ENCODE data around the gene PPP1R13B. TPM values are rescaled to one million over a fixed set of nuclear protein-coding genes. Genes with fewer than 3 reads are reported as not detected.
"Not testable (repeated sequence)": the region's sequence is repeated elsewhere in the genome, so short reads cannot be mapped to it uniquely, and the experiment has no call there.

Gene PPP1R13B
- total RNA-seq, 1 donor from 2014 or later: 10.1 TPM

- no peak overlapping the region for H3K27ac Mint-ChIP-seq (ENCODE audit: unreplicated experiment)
- H3K4me3 Mint-ChIP-seq (ENCODE audit: unreplicated experiment): peak overlapping the region; percentile 63
- TF ChIP-seq CTCF (IDR thresholded peaks at IDR 0.05): no peak
- peaks cover 9% of the 10 kb centered on the region for H3K4me1 Mint-ChIP-seq (ENCODE audit: low read depth)
- peaks cover 5% of the 10 kb centered on the region for H3K27me3 Mint-ChIP-seq (ENCODE audit: low read depth)
- no peaks in the 10 kb centered on the region for H3K36me3 Mint-ChIP-seq (ENCODE audit: low read depth)
- H3K9me3 Mint-ChIP-seq (ENCODE audit: low read depth): no peaks in the 10 kb centered on the region
- peak; percentile 92 for DNase-seq (ENCODE audit: low spot score)
Measured at GRCh38 chr14:103848175-103849077, 1.1 kb upstream of the PPP1R13B start.

DNA sequence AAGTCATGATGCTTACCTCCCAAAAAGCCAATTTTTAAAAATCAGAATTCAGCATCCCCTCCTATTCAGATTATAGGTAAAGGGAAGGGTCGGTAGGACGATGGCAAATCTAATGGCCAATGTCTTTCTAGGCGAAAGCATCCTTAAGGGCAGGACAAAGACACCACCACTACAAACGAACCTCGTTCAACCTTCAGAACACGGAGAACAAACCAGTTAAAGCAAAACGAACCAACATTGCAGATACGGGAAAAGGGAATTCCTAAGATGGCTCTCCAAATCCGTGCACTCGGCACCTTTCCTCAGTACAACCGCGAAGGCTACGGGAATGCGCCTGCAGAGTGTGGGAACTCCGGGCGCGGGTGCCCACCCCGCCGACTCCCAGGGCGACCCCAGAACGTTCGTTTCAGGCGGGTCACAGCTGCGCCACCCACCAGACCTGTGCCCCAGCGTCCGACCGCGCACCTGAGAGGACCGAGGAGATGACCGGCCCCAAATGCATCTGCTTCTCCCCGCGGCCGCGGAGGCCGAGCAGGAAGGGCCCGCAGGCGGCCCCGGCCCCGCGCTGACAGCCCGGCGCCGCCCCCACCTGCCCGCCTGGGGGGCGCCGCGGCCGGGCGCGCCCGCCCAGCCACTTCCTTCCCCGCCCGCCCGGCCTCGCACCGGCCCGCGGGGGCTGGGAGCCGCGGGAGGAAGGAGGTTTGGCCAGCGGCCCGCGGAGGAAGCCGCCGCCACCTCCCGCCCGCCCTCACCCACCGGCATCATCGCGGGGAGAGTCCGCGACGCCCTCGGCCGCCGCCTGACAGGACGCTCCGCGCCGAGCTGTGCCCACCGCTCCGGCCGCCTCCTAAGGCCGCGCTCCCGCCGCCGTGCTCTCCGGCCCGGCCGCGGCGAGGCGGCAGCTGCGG, 578 bp downstream of the PPP1R13B start:
- no peaks in the 10 kb centered on the region for H3K36me3 Mint-ChIP-seq (ENCODE audit: low read depth)
- peaks cover 5% of the 10 kb centered on the region for H3K27me3 Mint-ChIP-seq (ENCODE audit: low read depth)
- H3K4me1 Mint-ChIP-seq (ENCODE audit: low read depth): peaks cover 9% of the 10 kb centered on the region
- no peak overlapping the region for H3K27ac Mint-ChIP-seq (ENCODE audit: unreplicated experiment)
- H3K4me3 Mint-ChIP-seq (ENCODE audit: unreplicated experiment): peak overlapping the region; percentile 81
- DNase-seq (ENCODE audit: low spot score): peak; percentile 83
- TF ChIP-seq CTCF (IDR thresholded peaks at IDR 0.05): no peak
- no peaks in the 10 kb centered on the region for H3K9me3 Mint-ChIP-seq (ENCODE audit: low read depth)

DNA sequence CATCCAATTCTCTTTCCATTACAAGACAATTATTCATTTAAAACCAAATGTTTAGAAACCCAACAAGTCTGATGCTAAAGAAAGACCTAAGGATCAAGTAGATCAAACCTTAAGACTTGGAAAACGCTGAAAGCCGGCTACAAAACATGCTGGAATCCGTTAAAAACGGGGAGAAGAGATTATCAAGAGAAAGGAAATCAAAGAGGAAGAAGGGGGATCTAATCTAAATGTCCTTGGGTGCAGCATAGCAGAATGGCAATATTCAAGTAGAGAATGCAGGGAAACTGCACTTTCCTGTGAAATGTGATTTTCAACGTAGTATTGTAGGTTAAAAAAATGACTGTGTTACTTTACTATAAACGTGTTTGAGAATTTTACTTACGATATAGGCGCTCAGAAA, 1.3 kb downstream of the PPP1R13B start:
- Mint-ChIP-seq H3K4me3 (ENCODE audit: unreplicated experiment) (peak overlapping the region; percentile 81), H3K9me3 (ENCODE audit: low read depth) (no peaks in the 10 kb centered on the region), H3K27ac (ENCODE audit: unreplicated experiment) (no peak overlapping the region), H3K27me3 (ENCODE audit: low read depth) (peaks cover 5% of the 10 kb centered on the region), H3K4me1 (ENCODE audit: low read depth) (peaks cover 9% of the 10 kb centered on the region), H3K36me3 (ENCODE audit: low read depth) (no peaks in the 10 kb centered on the region)
- no peak for DNase-seq (ENCODE audit: low spot score)
- no peak for TF ChIP-seq CTCF (IDR thresholded peaks at IDR 0.05)

DNA sequence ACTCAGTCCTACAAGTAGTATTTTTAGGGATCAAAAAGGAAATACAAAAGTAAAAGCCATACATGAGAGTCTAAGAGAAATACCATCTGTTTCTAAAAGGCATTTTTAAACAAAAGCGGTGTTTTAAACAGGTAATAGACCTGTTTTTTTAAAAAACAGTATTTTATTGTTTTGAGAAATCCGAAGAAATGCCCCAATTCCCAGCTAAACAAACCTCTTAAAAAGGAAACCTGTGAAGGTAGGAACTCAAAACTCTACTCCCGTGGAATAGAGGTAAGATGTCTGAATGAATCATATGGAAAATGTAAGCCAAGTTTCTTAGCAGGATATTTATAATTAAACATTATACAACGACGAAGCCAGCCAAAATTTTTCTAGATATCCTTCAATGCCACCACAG, 2.0 kb downstream of the PPP1R13B start:
- TF ChIP-seq CTCF (IDR thresholded peaks at IDR 0.05): no peak
- no peaks in the 10 kb centered on the region for H3K36me3 Mint-ChIP-seq (ENCODE audit: low read depth)
- H3K4me1 Mint-ChIP-seq (ENCODE audit: low read depth): peaks cover 9% of the 10 kb centered on the region
- H3K27ac Mint-ChIP-seq (ENCODE audit: unreplicated experiment): no peak overlapping the region
- peaks cover 5% of the 10 kb centered on the region for H3K27me3 Mint-ChIP-seq (ENCODE audit: low read depth)
- DNase-seq (ENCODE audit: low spot score): no peak
- no peaks in the 10 kb centered on the region for H3K9me3 Mint-ChIP-seq (ENCODE audit: low read depth)
- no peak overlapping the region for H3K4me3 Mint-ChIP-seq (ENCODE audit: unreplicated experiment)

DNA sequence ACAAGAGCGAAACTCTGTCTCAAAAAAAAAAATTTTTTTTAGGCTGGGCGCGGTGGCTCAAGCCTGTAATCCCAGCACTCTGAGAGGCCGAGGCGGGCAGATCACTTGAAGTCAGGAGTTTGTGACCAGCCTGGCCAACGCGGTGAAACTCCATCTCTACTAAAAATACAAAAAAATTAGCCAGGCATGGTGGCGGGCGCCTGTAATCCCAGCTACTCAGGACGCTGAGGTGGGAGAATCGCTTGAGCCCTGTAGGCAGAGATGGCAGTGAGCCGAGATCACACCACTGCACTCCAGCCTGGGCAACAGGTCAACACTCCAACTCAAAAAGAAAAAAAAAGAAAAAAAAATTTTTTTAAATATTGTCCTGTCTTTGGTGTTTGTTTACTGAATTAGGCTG, 6.1 kb downstream of the PPP1R13B start:
- not testable (repeated sequence) for H3K36me3 Mint-ChIP-seq (ENCODE audit: low read depth); DNase-seq (ENCODE audit: low spot score); H3K4me1 Mint-ChIP-seq (ENCODE audit: low read depth)

More for the DNA sequence above, 6.1 kb downstream of the PPP1R13B start:
- H3K9me3 Mint-ChIP-seq (ENCODE audit: low read depth); H3K27ac Mint-ChIP-seq (ENCODE audit: unreplicated experiment); H3K4me3 Mint-ChIP-seq (ENCODE audit: unreplicated experiment); H3K27me3 Mint-ChIP-seq (ENCODE audit: low read depth): not testable (repeated sequence)
